Effector memory CD4-positive, alpha-beta T cell (primary cell): Measurements from ENCODE around the gene FKBP2.
A peak's percentile ranks its signal among the peaks of the same experiment; 100 is the strongest.
"Not testable (repeated sequence)": the region's sequence is repeated elsewhere in the genome, so short reads cannot be mapped to it uniquely, and the experiment has no call there.

ENCODE experiments used
- DNase-seq, 3 donors: peaks; one replicate each; pipeline ENCODE4 v3.0.0-alpha.2; 2020
- H3K27ac ChIP-seq: 2 replicates; pipeline ENCODE4 v1.7.0; 2013; ENCODE audit warnings: mild to moderate bottlenecking, low read length, moderate library complexity; ENCODE audit not compliant: insufficient read depth, poor library complexity, severe bottlenecking
- H3K27me3 ChIP-seq: replicated peaks from 2 replicates; pipeline ENCODE4 v1.7.0; 2013; ENCODE audit warnings: mild to moderate bottlenecking, low read length; ENCODE audit not compliant: insufficient read depth, control insufficient read depth, poor library complexity, severe bottlenecking
- H3K36me3 ChIP-seq: 2 replicates; pipeline ENCODE4 v1.7.0; 2013; ENCODE audit warnings: mild to moderate bottlenecking, low read length, moderate library complexity; ENCODE audit not compliant: control insufficient read depth, insufficient read depth
- H3K4me1 ChIP-seq: 2 replicates; pipeline ENCODE4 v1.7.0; 2013; ENCODE audit warnings: low read length, mild to moderate bottlenecking; ENCODE audit not compliant: control insufficient read depth, insufficient read depth, poor library complexity, severe bottlenecking
- H3K4me3 ChIP-seq: 2 replicates; pipeline ENCODE4 v1.7.0; 2013; ENCODE audit warnings: low read length, low read depth, mild to moderate bottlenecking; ENCODE audit not compliant: insufficient read depth, poor library complexity, severe bottlenecking
- H3K9me3 ChIP-seq: 2 replicates; pipeline ENCODE4 v1.7.0; 2013; ENCODE audit warnings: mild to moderate bottlenecking, low read length, moderate library complexity; ENCODE audit not compliant: control insufficient read depth

Gene FKBP2

GRCh38 chr11:64241241-64241490 is 271 bp downstream of the FKBP2 start:
- DNase-seq, result peak; percentile 99 to 100 (median 99)
- Histone ChIP-seq H3K36me3 (no peaks in the 10 kb centered on the region), H3K9me3 (no peaks in the 10 kb centered on the region), H3K4me3 (peak overlapping the region; percentile 89), H3K27me3 (no peaks in the 10 kb centered on the region), H3K27ac (peak overlapping the region; percentile 99), H3K4me1 (peaks cover 32% of the 10 kb centered on the region)

- no peaks in the 10 kb centered on the region for H3K9me3 ChIP-seq
- no peaks in the 10 kb centered on the region for H3K36me3 ChIP-seq
- H3K4me3 ChIP-seq, result peak overlapping the region; percentile 89
- H3K27ac ChIP-seq, result peak overlapping the region; percentile 99
- H3K27me3 ChIP-seq, result no peaks in the 10 kb centered on the region
- no peak for DNase-seq
- peaks cover 33% of the 10 kb centered on the region for H3K4me1 ChIP-seq
Observed at GRCh38 chr11:64241491-64242374, 838 bp downstream of the FKBP2 start.

- H3K4me1 ChIP-seq, result peaks cover 40% of the 10 kb centered on the region
- no peaks in the 10 kb centered on the region for H3K36me3 ChIP-seq
- H3K9me3 ChIP-seq, result no peaks in the 10 kb centered on the region
- no peak overlapping the region for H3K4me3 ChIP-seq
- no peak for DNase-seq
- no peaks in the 10 kb centered on the region for H3K27me3 ChIP-seq
- peak overlapping the region; percentile 19 for H3K27ac ChIP-seq
Observed at GRCh38 chr11:64243236-64243854, 2.5 kb downstream of the FKBP2 start.

GRCh38 chr11:64244107-64244506 is 3.2 kb downstream of the FKBP2 start:
- peaks cover 40% of the 10 kb centered on the region for H3K4me1 ChIP-seq
- no peak for DNase-seq
- H3K36me3 ChIP-seq, result no peaks in the 10 kb centered on the region
- peak overlapping the region; percentile 19 for H3K27ac ChIP-seq
- H3K4me3 ChIP-seq, result no peak overlapping the region
- no peaks in the 10 kb centered on the region for H3K27me3 ChIP-seq
- no peaks in the 10 kb centered on the region for H3K9me3 ChIP-seq

GRCh38 chr11:64244966-64245365 is 4.1 kb downstream of the FKBP2 start:
- Histone ChIP-seq H3K4me1 (peaks cover 38% of the 10 kb centered on the region), H3K4me3 (peak overlapping the region; percentile 20), H3K27me3 (no peaks in the 10 kb centered on the region), H3K27ac (peak overlapping the region; percentile 66), H3K36me3 (no peaks in the 10 kb centered on the region), H3K9me3 (no peaks in the 10 kb centered on the region)
- no peak for DNase-seq

- Histone ChIP-seq H3K27ac (peak overlapping the region; percentile 66), H3K4me1 (peaks cover 38% of the 10 kb centered on the region), H3K9me3 (no peaks in the 10 kb centered on the region), H3K4me3 (peak overlapping the region; percentile 20), H3K36me3 (no peaks in the 10 kb centered on the region), H3K27me3 (no peaks in the 10 kb centered on the region)
- peak; percentile 24 to 50 (median 36) for DNase-seq
Observed at GRCh38 chr11:64245401-64245796, 4.5 kb downstream of the FKBP2 start.

GRCh38 chr11:64245797-64246620 is 5.1 kb downstream of the FKBP2 start:
- Histone ChIP-seq H3K4me3 (peak overlapping the region; percentile 63), H3K9me3 (no peaks in the 10 kb centered on the region), H3K4me1 (peaks cover 41% of the 10 kb centered on the region), H3K27me3 (no peaks in the 10 kb centered on the region), H3K36me3 (no peaks in the 10 kb centered on the region), H3K27ac (peak overlapping the region; percentile 66)
- DNase-seq, result peak; percentile 35 to 71 (median 64)

GRCh38 chr11:64246621-64246870 is 5.7 kb downstream of the FKBP2 start:
- not testable (repeated sequence) for H3K9me3 ChIP-seq, H3K36me3 ChIP-seq, H3K27ac ChIP-seq, DNase-seq, H3K27me3 ChIP-seq
- H3K4me1 ChIP-seq, result peaks cover 42% of the 10 kb centered on the region
- H3K4me3 ChIP-seq, result peak overlapping the region; percentile 78

- Histone ChIP-seq H3K4me1 (peaks cover 44% of the 10 kb centered on the region), H3K36me3 (no peaks in the 10 kb centered on the region), H3K27me3 (no peaks in the 10 kb centered on the region), H3K9me3 (no peaks in the 10 kb centered on the region), H3K27ac (peak within 1 kb of the TSS; percentile 66), H3K4me3 (peak within 1 kb of the TSS; percentile 78)
- DNase-seq, result peak; percentile 61 to 69 (median 63)
Observed at GRCh38 chr11:64246871-64247728, 6.2 kb downstream of the FKBP2 start, which contains the start of gene PPP1R14B. Gene PPP1R14B, minus strand, starts transcription at chr11:64246943. Its CDS starts 270 bp downstream, at chr11:64246673.
